ENCODE data around the gene CFAP54.

- no peak for TF ChIP-seq POLR2A (IDR thresholded peaks at IDR 0.05; ENCODE audit: low read depth, low read length)
- no peak for TF ChIP-seq CTCF (conservative IDR thresholded peaks at IDR 0.05; ENCODE audit: low read depth, low read length)
- no peak for TF ChIP-seq MAZ (IDR thresholded peaks at IDR 0.05; ENCODE audit: borderline replicate concordance, low read depth, low read length)
- TF ChIP-seq SMC3 (IDR thresholded peaks at IDR 0.05; ENCODE audit: low read depth, low read length), result no peak
- TF ChIP-seq USF2 (IDR thresholded peaks at IDR 0.05; ENCODE audit: low read depth, low read length), result no peak
- no peak for TF ChIP-seq RAD21 (IDR thresholded peaks at IDR 0.05; ENCODE audit: low read length)
- TF ChIP-seq MAFK (IDR thresholded peaks at IDR 0.05; ENCODE audit: low read depth, low read length), result no peak
- TF ChIP-seq RFX5 (IDR thresholded peaks at IDR 0.05; ENCODE audit: low read depth, low read length), result no peak
- TF ChIP-seq CEBPB (IDR thresholded peaks at IDR 0.05; ENCODE audit: low read depth, low read length), result no peak
- no peak for TF ChIP-seq RCOR1 (IDR thresholded peaks at IDR 0.05; ENCODE audit: insufficient replicate concordance, low read length)
- TF ChIP-seq, protein P1, sequence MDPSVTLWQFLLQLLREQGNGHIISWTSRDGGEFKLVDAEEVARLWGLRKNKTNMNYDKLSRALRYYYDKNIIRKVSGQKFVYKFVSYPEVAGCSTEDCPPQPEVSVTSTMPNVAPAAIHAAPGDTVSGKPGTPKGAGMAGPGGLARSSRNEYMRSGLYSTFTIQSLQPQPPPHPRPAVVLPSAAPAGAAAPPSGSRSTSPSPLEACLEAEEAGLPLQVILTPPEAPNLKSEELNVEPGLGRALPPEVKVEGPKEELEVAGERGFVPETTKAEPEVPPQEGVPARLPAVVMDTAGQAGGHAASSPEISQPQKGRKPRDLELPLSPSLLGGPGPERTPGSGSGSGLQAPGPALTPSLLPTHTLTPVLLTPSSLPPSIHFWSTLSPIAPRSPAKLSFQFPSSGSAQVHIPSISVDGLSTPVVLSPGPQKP (IDR thresholded peaks at IDR 0.05; ENCODE audit: borderline replicate concordance, low read depth, low read length), result no peak
- no peak for TF ChIP-seq MXI1 (IDR thresholded peaks at IDR 0.05; ENCODE audit: borderline replicate concordance, low read depth, low read length)
- no peak for TF ChIP-seq BHLHE40 (IDR thresholded peaks at IDR 0.05; ENCODE audit: low read depth, low read length)
Measured at GRCh38 chr12:96617178-96617577, 127.8 kb downstream of the CFAP54 start.

Data from IMR-90 (cell line).